Renal pelvis (tissue), 4 donors: Measurements from ENCODE around the gene PRADC1. TPM values are rescaled to one million over a fixed set of nuclear protein-coding genes. Genes with fewer than 3 reads are reported as not detected.
"Not testable (repeated sequence)": the region's sequence is repeated elsewhere in the genome, so short reads cannot be mapped to it uniquely, and the experiment has no call there.

Experiments
- DNase-seq: peaks from one replicate; pipeline ENCODE4 v3.0.0-alpha.2; 2013
- polyA plus RNA-seq, 3 donors: library from polyadenylated mRNA; unstranded; fragments of 120-200 nt; gene quantifications; one replicate each; pipeline ENCODE4 v1.2.1, GENCODE V29; 2013; ENCODE audit not compliant: insufficient read length in 3 of 3

Gene PRADC1
- polyA plus RNA-seq, 3 donors, result 13.3 to 17.0 (median 14.8) TPM

DNA sequence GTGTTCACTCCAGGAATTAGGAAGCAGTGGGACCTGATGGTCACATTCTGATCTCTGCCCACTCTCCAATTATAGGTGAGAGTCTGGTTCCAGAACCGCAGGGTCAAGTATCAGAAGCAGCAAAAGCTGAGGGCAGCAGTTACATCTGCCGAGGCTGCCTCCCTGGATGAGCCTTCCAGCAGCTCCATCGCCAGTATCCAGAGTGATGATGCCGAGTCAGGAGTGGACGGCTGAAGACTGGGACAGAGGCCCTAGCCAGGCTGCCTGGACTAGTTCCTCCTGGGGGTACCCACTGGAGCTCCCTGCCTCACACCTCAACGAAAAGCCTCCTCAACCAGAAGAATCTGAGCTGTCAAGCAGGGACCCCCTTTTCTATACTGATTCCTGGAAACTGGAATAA is 22.3 kb downstream of the PRADC1 start:
- no peak for DNase-seq

DNA sequence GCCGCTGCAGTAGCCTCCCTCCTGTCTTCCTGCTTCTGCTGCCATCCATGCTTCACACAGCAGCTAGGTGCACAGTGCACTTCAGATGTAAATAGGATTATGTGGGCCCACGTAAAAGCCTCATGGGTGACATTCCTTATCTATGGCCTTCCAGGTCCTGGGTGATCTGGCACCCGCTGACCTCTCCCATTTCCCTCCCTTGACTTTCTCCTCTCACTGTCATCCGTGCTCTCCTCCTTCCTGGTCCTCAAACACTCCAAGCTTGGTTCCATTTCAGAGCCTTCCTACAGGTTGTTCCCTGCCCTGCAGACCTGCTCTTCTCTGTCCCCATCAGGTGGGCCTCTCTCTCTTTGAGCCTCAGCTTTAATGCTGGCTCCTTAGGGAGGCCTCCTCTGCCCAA is 23.0 kb downstream of the PRADC1 start:
- DNase-seq, result no peak

DNA sequence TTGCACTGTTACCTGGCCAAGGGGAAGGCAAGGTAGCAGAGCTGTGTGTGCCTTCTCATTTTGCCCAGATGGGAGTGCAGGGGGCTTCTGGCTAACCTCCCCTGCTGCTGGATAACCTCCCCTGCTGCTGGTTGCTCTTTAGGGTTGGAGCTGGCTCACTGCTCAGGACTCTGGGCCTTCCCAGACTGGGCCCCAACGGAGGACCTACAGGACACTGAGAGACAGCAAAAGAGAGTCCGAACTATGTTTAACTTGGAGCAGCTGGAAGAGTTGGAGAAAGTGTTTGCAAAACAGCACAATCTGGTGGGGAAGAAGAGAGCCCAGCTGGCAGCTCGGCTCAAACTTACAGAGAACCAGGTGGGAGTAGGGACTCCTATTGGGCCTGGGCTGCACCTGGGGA is 24.8 kb downstream of the PRADC1 start:
- DNase-seq, result no peak

DNA sequence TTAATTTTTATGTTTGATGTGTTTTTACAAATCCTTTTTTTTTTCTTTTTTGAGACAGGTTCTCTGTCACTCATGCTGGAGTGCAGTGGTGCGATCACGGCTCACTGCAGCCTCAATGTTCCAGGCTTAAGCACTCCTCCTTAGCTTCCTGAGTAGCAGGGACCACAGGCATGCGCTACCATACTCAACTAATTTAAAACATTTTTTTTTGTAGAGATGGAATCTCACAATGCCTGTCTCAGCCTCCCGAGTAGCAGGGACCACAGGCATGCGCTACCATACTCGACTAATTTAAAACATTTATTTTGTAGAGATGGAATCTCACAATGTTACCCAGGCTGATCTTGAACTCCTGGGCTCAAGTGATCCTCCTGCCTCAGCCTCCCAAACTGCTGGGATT is 27.4 kb downstream of the PRADC1 start:
- DNase-seq, result no peak

DNA sequence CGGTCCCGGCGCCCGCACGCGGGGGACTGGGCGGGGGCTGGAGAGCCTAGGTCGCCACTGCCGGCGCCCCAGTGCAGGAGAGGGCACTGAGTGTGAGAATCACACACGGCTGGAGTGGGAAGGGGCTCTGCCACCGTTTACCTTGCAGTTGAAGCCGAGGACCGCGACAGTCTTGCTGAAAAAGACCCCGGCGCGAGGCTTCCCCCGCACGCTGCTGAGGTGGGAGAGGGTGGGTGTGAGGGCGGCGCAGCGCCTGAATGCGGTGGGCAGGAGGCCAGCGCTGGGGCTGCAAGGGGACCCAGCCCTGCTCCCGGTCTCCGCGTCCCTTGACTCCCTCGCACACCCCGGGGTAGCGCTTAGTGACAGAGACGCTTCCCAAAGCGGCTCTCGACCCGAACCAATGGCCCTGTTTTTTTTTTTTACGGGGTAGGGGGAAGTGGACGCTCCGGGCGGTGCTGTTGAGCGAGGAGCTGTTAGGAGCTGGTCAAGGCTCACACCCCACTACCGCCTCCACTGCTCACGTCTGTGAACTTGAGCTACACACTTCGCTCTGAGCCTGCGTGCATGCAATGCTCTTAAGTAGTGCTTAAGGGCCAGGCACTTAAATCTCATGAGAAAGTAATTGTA is 29.9 kb downstream of the PRADC1 start:
- DNase-seq, result no peak

DNA sequence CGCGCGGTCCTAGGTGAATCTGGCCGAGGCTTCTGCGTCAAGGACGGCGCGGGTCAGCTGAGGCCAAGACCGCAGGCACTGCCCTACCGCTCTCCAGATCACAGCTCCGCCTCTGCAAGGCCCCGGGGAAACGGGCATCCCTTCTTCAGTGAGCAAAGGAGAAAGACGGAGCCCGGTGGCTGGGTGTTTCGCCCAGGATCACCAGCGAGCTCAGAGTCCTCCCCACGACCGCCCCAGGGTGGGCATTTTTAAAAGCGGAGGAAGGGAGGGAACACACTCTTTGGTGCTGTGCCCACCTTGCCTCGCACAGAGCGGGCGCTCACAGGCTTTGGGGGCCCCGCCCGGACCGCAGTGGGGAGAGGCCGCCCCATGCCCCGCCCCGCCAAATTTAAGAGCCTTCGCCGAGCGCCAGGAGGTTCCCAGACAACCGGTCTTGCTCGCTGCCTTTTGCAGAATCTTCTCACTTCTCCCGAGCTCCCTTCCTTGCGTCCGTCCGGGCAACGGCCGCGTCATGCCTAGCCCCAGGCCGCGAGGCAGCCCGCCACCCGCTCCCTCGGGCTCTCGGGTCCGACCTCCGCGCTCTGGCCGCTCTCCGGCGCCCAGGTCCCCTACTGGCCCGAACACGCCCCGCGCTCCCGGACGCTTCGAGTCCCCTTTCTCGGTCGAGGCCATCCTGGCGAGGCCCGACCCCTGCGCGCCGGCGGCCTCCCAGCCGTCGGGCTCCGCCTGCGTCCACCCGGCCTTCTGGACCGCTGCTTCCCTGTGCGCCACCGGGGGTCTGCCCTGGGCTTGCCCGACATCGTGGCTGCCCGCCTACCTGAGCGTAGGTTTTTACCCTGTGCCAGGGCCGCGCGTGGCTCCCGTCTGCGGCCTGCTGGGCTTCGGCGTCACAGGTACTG is 30.6 kb downstream of the PRADC1 start, which contains the start of gene NOTO:
Gene NOTO (plus strand): TSS at position 419 of the 899 bp plus-strand sequence. CDS start 93 bp downstream, at position 512.
- no peak for DNase-seq

DNA sequence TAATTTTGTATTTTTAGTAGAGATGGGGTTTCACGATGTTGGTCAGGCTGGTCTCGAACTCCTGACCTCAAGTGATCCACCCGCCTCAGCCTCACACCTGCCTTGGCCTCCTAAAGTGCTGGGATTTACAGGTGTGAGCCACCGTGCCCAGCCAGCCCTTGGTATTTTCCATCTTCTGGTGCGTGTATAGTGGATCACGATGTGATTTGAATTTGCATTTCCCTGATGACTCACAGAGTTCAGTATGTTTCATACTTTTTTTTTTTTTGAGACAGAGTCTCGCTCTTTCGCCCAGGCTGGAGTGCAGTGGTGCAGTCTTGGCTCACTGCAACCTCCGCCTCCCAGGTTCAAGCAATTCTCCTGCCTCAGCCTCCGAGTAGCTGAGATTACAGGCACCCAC is 32.8 kb downstream of the PRADC1 start:
- DNase-seq, result not testable (repeated sequence)

DNA sequence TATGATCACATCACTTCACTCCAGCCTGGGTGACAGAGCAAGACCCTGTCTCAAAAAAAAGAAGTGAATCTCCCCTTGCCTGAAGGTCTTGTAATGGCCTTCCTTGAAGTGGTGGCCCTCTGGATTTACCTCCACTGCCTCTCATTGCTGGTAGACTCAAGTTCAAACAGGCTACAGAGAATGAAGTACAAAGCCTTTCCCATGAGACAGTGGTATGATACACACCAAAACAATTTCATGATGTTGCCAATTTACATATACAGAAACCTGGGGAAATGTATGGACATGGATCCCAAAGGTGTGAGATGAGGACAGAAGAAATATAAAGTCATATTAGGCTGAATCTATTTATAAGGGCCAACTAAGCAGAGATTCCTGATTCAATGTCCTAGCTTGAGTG is 35.5 kb downstream of the PRADC1 start:
- DNase-seq, result no peak

DNA sequence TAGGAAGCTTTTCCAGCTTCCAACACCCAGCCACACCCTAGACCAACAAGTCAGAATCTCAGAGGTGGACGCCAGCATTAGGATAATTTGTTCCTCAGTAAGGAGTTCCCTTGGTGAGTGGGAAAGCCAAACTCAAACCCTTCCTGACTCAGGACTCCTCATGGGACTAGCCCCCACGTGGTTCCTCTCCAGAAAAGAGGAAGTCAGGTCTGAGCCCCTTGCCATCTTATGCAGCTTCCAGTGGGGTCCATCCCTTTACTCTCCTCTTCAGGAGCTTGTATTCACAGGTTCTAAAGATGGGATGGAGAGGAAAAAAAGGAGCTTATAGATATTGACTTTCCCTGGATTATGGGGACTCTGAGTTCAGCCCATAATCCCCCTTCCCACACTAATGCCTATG is 45.5 kb downstream of the PRADC1 start:
- DNase-seq, result no peak

DNA sequence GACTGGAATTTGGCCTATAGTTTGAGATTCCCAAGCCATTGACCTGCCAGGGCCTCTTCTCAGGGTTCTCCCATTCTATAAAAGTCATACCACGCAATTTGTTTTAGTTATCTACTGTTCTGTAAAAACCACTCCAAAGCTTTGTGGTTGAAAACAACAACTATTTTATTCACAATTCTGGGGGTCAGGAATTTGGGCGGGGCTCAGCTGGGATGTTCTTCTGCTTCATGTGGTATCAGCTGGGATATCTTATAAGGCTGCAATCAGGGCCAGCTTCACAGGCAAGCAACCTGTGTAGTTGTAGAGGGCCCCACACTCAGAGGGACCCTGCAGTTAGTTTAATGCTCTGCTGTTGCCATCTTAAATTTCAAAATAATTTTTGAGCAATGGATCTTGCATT is 47.1 kb downstream of the PRADC1 start:
- DNase-seq, result no peak

Other genes starting within 250 kb of the PRADC1 start
- gene SFXN5, start 161.5 kb downstream of the PRADC1 start, polyA plus RNA-seq, result 10 to 100 TPM; 28.8 to 32.8 (median 30.1) TPM
- 10 to 100 TPM; 45.1 to 54.3 (median 52.9) TPM for gene RAB11FIP5, start 120.3 kb downstream of the PRADC1 start, polyA plus RNA-seq
- under 1 TPM; 0.06 to 0.18 (median 0.14) TPM for gene NOTO, start 30.7 kb downstream of the PRADC1 start, polyA plus RNA-seq
- 10 to 100 TPM; 30.5 to 43.6 (median 38.1) TPM for gene SMYD5, start 19.0 kb downstream of the PRADC1 start, polyA plus RNA-seq
- 100 to 1,000 TPM; 247 to 268 (median 249) TPM for gene CCT7, start 1.1 kb upstream of the PRADC1 start, polyA plus RNA-seq
- gene FBXO41, start 51.2 kb upstream of the PRADC1 start, polyA plus RNA-seq, result 1 to 10 TPM; 2.1 to 3.0 (median 2.4) TPM
- gene EGR4, start 60.3 kb upstream of the PRADC1 start, polyA plus RNA-seq, result not detected
- 10 to 100 TPM; 37.4 to 44.3 (median 41.1) TPM for gene ALMS1, start 152.6 kb upstream of the PRADC1 start, polyA plus RNA-seq